Activated T-cell treated with anti-CD3 and anti-CD28 coated beads, Interleukin-2, amount 50 U/mL, for 48 hours (primary cell): ENCODE data around the gene HRH4.

Experiments used
- DNase-seq, 2 experiments: peaks; one replicate each; pipeline ENCODE4 v3.0.0-alpha.2; 2020

Gene HRH4

GRCh38 chr18:24515721-24516120 is 55.3 kb downstream of the HRH4 start:
- DNase-seq = no peak

GRCh38 chr18:24516261-24516660 is 55.8 kb downstream of the HRH4 start:
- no peak for DNase-seq

DNA sequence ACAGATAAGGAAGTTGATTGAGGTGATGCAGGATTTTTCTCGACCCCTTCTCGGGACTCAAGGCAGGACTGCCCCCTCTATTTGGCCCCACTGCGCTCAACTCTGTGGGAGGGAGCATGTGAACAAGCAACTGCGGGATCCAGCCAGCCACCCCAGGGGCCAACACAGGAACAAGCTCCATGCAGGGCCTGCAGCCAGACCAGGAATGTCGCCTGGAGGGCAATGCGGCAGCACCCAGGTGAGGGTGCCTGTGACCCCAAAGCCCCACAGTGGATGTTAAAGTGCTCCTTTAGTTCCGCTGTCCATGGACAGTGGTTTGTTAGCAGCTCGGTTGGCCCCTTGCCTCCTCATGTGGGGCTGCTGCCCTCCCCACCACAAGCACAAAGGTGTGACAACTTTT is 57.1 kb downstream of the HRH4 start:
- DNase-seq = no peak

GRCh38 chr18:24518596-24518995 is 58.2 kb downstream of the HRH4 start:
- no peak for DNase-seq
